OCI-LY7 (cell line): ENCODE measurements around the gene CRYBG1. TPM values are rescaled to one million over a fixed set of nuclear protein-coding genes. Genes with fewer than 3 reads are reported as not detected.
"Not testable (repeated sequence)": the region's sequence is repeated elsewhere in the genome, so short reads cannot be mapped to it uniquely, and the experiment has no call there.

ENCODE experiments used
- BruUV-seq: library from RNA; stranded (reverse); fragments of 400-500 nt; replicated peaks from 2 replicates; lab custom pipeline; 2021; lab: Mats Ljungman, UMichigan
- CTCF ChIA-PET: fragments of 300-600 bp; sonication (Branson Sonifier 250); formaldehyde crosslinking; loops from one replicate; lab custom pipeline; 2022; ENCODE audit warnings: antibody characterized with exemption; ENCODE audit not compliant: unreplicated experiment; lab: Charles Lee
- POLR2A ChIA-PET: fragments of 300-600 bp; sonication (Branson Sonifier 250); formaldehyde crosslinking; loops from one replicate; lab custom pipeline; 2022; ENCODE audit warnings: antibody characterized with exemption; lab: Charles Lee
- DNase-seq: peaks from one replicate; pipeline ENCODE4 v3.0.0-alpha.2; 2015; ENCODE audit warnings: low spot score
- H2AFZ ChIP-seq: fragments of 200-600 bp; sonication (generic), shearing (Covaris generic); 2 replicates; pipeline ENCODE4 v1.6.1; 2014; ENCODE audit warnings: mild to moderate bottlenecking, antibody characterized with exemption, low read length, moderate library complexity
- H3K27ac ChIP-seq: fragments of 200-600 bp; sonication (generic); 2 replicates; pipeline ENCODE4 v1.5.1; 2014; ENCODE audit warnings: mixed run types, low read depth, mild to moderate bottlenecking, moderate library complexity, low read length, inconsistent platforms; ENCODE audit not compliant: poor library complexity, severe bottlenecking
- H3K36me3 ChIP-seq: fragments of 200-600 bp; sonication (generic); 2 replicates; pipeline ENCODE4 v1.6.1; 2014; ENCODE audit warnings: mild to moderate bottlenecking, antibody characterized with exemption, low read length, moderate library complexity, mixed read lengths; ENCODE audit not compliant: insufficient read depth
- H3K4me1 ChIP-seq: fragments of 200-600 bp; sonication (generic); 2 replicates; pipeline ENCODE4 v1.5.1; 2014; ENCODE audit warnings: mild to moderate bottlenecking, low read length; ENCODE audit not compliant: insufficient read depth, poor library complexity, severe bottlenecking
- H3K4me2 ChIP-seq: fragments of 200-600 bp; sonication (generic); 2 replicates; pipeline ENCODE4 v1.6.1; 2014; ENCODE audit warnings: mild to moderate bottlenecking, low read length
- H3K4me3 ChIP-seq: fragments of 200-600 bp; sonication (generic); 2 replicates; pipeline ENCODE4 v1.5.1; 2014; ENCODE audit warnings: mild to moderate bottlenecking, low read depth, low read length; ENCODE audit not compliant: poor library complexity, severe bottlenecking
- H3K79me2 ChIP-seq: fragments of 200-600 bp; sonication (generic); 2 replicates; pipeline ENCODE4 v1.6.1; 2016; ENCODE audit warnings: low read depth, mild to moderate bottlenecking, low read length, moderate library complexity, mixed read lengths; ENCODE audit not compliant: insufficient read depth
- H3K9me2 ChIP-seq: fragments of 200-600 bp; sonication (generic); 2 replicates; pipeline ENCODE4 v1.6.1; 2016; ENCODE audit warnings: mild to moderate bottlenecking, low read length, mixed read lengths; ENCODE audit not compliant: insufficient read depth
- H3K9me3 ChIP-seq: fragments of 200-600 bp; sonication (generic); 2 replicates; pipeline ENCODE4 v1.6.1; 2014; ENCODE audit warnings: mild to moderate bottlenecking, mixed run types, low read length, mixed read lengths
- H4K20me1 ChIP-seq: fragments of 200-600 bp; sonication (generic); 2 replicates; pipeline ENCODE4 v1.6.1; 2014; ENCODE audit warnings: mild to moderate bottlenecking, antibody characterized with exemption, low read length, moderate library complexity, mixed read lengths; ENCODE audit not compliant: insufficient read depth
- EZH2phosphoT487 ChIP-seq: fragments of 200-600 bp; sonication (generic); IDR thresholded peaks from 2 replicates; pipeline ENCODE4 v1.6.1; 2018; ENCODE audit warnings: low read depth, borderline replicate concordance, mild to moderate bottlenecking, mixed run types, antibody characterized with exemption, low read length, moderate library complexity, mixed read lengths
- intact Hi-C: fragments of 100-400 bp; cut with micrococcal nuclease; formaldehyde crosslinking; loops from one replicate; pipeline ENCODE4 v1.10.0; 2022; ENCODE audit not compliant: unreplicated experiment
- total RNA-seq, 2 experiments: library from RNA; depleted of rRNA in 1 of 2; stranded (reverse); fragments of >200 nt in 1 of 2; shearing (Covaris generic) in 1 of 2; gene quantifications; 2 replicates each; pipeline ENCODE4 v1.2.3, GENCODE V29; 2014 to 2022
- TF ChIP-seq, protein P1 (sequence below): fragments of 200-600 bp; sonication (generic); conservative IDR thresholded peaks from 2 replicates; pipeline ENCODE4 v1.5.1; 2014; ENCODE audit warnings: mild to moderate bottlenecking, antibody characterized with exemption, low read length, moderate library complexity, mixed read lengths

CRYBG1 gene
- total RNA-seq, 2 experiments from 2014 or later, result 41.7 to 66.2 TPM

GRCh38 chr6:106547601-106548453, 187.3 kb downstream of the CRYBG1 start:
- Histone ChIP-seq H2AFZ (no peak overlapping the region), H4K20me1 (no peaks in the 10 kb centered on the region), H3K36me3 (peaks cover 95% of the 10 kb centered on the region), H3K4me2 (peak overlapping the region; percentile 69; the same call in 1 of the 2 replicates), H3K9me3 (no peaks in the 10 kb centered on the region), H3K4me3 (no peak overlapping the region), H3K9me2 (no peaks in the 10 kb centered on the region), H3K4me1 (peaks cover 29% of the 10 kb centered on the region), H3K79me2 (no peaks in the 10 kb centered on the region), H3K27ac (peak overlapping the region; percentile 76)
- POLR2A ChIA-PET, result interaction anchor here (0.9 to 1.5 kb wide), 2 partner anchors 16 to 23 kb away, joined by 4 read pairs; no protein-coding TSS in a partner anchor
- no TSS peak for BruUV-seq
- TF ChIP-seq EZH2phosphoT487, result no peak
- TF ChIP-seq, protein P1, sequence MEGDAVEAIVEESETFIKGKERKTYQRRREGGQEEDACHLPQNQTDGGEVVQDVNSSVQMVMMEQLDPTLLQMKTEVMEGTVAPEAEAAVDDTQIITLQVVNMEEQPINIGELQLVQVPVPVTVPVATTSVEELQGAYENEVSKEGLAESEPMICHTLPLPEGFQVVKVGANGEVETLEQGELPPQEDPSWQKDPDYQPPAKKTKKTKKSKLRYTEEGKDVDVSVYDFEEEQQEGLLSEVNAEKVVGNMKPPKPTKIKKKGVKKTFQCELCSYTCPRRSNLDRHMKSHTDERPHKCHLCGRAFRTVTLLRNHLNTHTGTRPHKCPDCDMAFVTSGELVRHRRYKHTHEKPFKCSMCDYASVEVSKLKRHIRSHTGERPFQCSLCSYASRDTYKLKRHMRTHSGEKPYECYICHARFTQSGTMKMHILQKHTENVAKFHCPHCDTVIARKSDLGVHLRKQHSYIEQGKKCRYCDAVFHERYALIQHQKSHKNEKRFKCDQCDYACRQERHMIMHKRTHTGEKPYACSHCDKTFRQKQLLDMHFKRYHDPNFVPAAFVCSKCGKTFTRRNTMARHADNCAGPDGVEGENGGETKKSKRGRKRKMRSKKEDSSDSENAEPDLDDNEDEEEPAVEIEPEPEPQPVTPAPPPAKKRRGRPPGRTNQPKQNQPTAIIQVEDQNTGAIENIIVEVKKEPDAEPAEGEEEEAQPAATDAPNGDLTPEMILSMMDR, result no peak
- CTCF ChIA-PET, result no interaction called here
- intact Hi-C loops, result no loop called here
- no peak for DNase-seq

- CTCF ChIA-PET, H3K27ac ChIP-seq, BruUV-seq, intact Hi-C loops, H2AFZ ChIP-seq, DNase-seq, H3K79me2 ChIP-seq, H3K9me2 ChIP-seq, H3K4me2 ChIP-seq, H3K4me3 ChIP-seq, H3K9me3 ChIP-seq, H4K20me1 ChIP-seq: not testable (repeated sequence)
- POLR2A ChIA-PET, result interaction anchor here (1.5 kb wide), 1 partner anchor 24 kb away, joined by 4 read pairs; no protein-coding TSS in a partner anchor
- Histone ChIP-seq H3K36me3 (peaks cover 96% of the 10 kb centered on the region), H3K4me1 (peaks cover 29% of the 10 kb centered on the region)
These were observed 188.5 kb downstream of the CRYBG1 start for GRCh38 chr6:106548926-106549455.

GRCh38 chr6:106549521-106549920, 189.0 kb downstream of the CRYBG1 start:
- intact Hi-C loops, result no loop called here
- Histone ChIP-seq H3K9me2 (no peaks in the 10 kb centered on the region), H3K4me1 (peaks cover 29% of the 10 kb centered on the region), H3K27ac (no peak overlapping the region), H3K4me2 (no peak overlapping the region), H3K4me3 (no peak overlapping the region), H3K36me3 (peaks cover 96% of the 10 kb centered on the region), H2AFZ (no peak overlapping the region), H4K20me1 (no peaks in the 10 kb centered on the region), H3K9me3 (no peaks in the 10 kb centered on the region), H3K79me2 (no peaks in the 10 kb centered on the region)
- BruUV-seq, result no TSS peak
- CTCF ChIA-PET, result no interaction called here
- DNase-seq, result no peak
- POLR2A ChIA-PET, result interaction anchor here (1.2 kb wide), 1 partner anchor 14 kb away, joined by 3 read pairs; no protein-coding TSS in a partner anchor
- TF ChIP-seq, protein P1, result no peak
- TF ChIP-seq EZH2phosphoT487, result no peak
